Omental fat pad (tissue), 4 donors: ENCODE measurements around the gene CPLX3. TPM values are rescaled to one million over a fixed set of nuclear protein-coding genes. Genes with fewer than 3 reads are reported as not detected.

Source experiments
- ATAC-seq: fragments of 150-250 bp; one replicate; pipeline ENCODE4 v1.9.1; 2016; ENCODE audit warnings: mild to moderate bottlenecking, moderate library complexity; ENCODE audit not compliant: low FRiP score
- DNase-seq: peaks from one replicate; pipeline ENCODE4 v3.0.0-alpha.2; 2019; ENCODE audit warnings: low spot score
- CTCF ChIP-seq, 3 donors: fragments of 450-650 bp; IDR thresholded peaks; one replicate each; pipeline ENCODE4 v1.5.1; 2016 to 2017; ENCODE audit warnings: antibody characterized with exemption in 3 of 3, mild to moderate bottlenecking in 3 of 3, moderate library complexity in 2 of 3
- total RNA-seq, 4 donors: library from RNA; depleted of rRNA; stranded (reverse); fragments of >200 nt; gene quantifications; one replicate each; pipeline ENCODE4 v1.1.0, GENCODE V29; 2016

The CPLX3 gene
- total RNA-seq, 4 donors from 2014 or later: not detected

- ATAC-seq (no peak), DNase-seq (no peak)
- TF ChIP-seq CTCF (IDR thresholded peaks at IDR 0.05): no peak
These were observed 19.2 kb downstream of the CPLX3 start for GRCh38 chr15:74845581-74845980.

GRCh38 chr15:74847432-74847831, 21.0 kb downstream of the CPLX3 start:
- TF ChIP-seq CTCF (IDR thresholded peaks at IDR 0.05): no peak
- DNase-seq: no peak
- ATAC-seq: no peak

- no peak for TF ChIP-seq CTCF (IDR thresholded peaks at IDR 0.05)
- DNase-seq (no peak), ATAC-seq (no peak)
These were observed 24.0 kb downstream of the CPLX3 start for GRCh38 chr15:74850393-74850792.

GRCh38 chr15:74851960-74852359, 25.5 kb downstream of the CPLX3 start:
- TF ChIP-seq CTCF (IDR thresholded peaks at IDR 0.05): no peak
- ATAC-seq (no peak), DNase-seq (no peak)

GRCh38 chr15:74854453-74855022, 28.1 kb downstream of the CPLX3 start:
- DNase-seq (no peak), ATAC-seq (no peak)
- TF ChIP-seq CTCF (IDR thresholded peaks at IDR 0.05): no peak

- no peak for DNase-seq
- ATAC-seq: no peak
- no peak for TF ChIP-seq CTCF (IDR thresholded peaks at IDR 0.05)
These were observed 29.4 kb downstream of the CPLX3 start for GRCh38 chr15:74855857-74856256.

- TF ChIP-seq CTCF (IDR thresholded peaks at IDR 0.05): no peak
- ATAC-seq (no peak), DNase-seq (no peak)
These were observed 30.1 kb downstream of the CPLX3 start for GRCh38 chr15:74856537-74856936.
